IPS-20b (cell line): ENCODE results near the gene PPIG.
"Not testable (repeated sequence)": the region's sequence is repeated elsewhere in the genome, so short reads cannot be mapped to it uniquely, and the experiment has no call there.

Experiments
- H3K27ac ChIP-seq: one replicate; pipeline ENCODE4 v1.5.1; 2013; ENCODE audit warnings: low read length
- H3K27me3 ChIP-seq: 2 replicates; pipeline ENCODE4 v1.6.1; 2013; ENCODE audit warnings: mild to moderate bottlenecking, low read length, inconsistent platforms; ENCODE audit not compliant: insufficient read depth
- H3K36me3 ChIP-seq: 2 replicates; pipeline ENCODE4 v1.6.1; 2013; ENCODE audit warnings: low read depth, mild to moderate bottlenecking, inconsistent platforms, low read length, moderate library complexity; ENCODE audit not compliant: insufficient read depth
- H3K4me1 ChIP-seq: 2 replicates; pipeline ENCODE4 v1.6.1; 2013; ENCODE audit warnings: mild to moderate bottlenecking, control low read depth, inconsistent platforms, low read length, moderate library complexity; ENCODE audit not compliant: insufficient read depth
- H3K4me3 ChIP-seq: 2 replicates; pipeline ENCODE4 v1.5.1; 2013; ENCODE audit warnings: mild to moderate bottlenecking, low read length, inconsistent platforms
- H3K9ac ChIP-seq: 2 replicates; pipeline ENCODE4 v1.6.1; 2013; ENCODE audit warnings: low read depth, mild to moderate bottlenecking, inconsistent platforms, low read length, moderate library complexity
- H3K9me3 ChIP-seq: 2 replicates; pipeline ENCODE4 v1.6.1; 2013; ENCODE audit warnings: mild to moderate bottlenecking, low read depth, low read length, inconsistent platforms; ENCODE audit not compliant: insufficient read depth

PPIG gene

DNA sequence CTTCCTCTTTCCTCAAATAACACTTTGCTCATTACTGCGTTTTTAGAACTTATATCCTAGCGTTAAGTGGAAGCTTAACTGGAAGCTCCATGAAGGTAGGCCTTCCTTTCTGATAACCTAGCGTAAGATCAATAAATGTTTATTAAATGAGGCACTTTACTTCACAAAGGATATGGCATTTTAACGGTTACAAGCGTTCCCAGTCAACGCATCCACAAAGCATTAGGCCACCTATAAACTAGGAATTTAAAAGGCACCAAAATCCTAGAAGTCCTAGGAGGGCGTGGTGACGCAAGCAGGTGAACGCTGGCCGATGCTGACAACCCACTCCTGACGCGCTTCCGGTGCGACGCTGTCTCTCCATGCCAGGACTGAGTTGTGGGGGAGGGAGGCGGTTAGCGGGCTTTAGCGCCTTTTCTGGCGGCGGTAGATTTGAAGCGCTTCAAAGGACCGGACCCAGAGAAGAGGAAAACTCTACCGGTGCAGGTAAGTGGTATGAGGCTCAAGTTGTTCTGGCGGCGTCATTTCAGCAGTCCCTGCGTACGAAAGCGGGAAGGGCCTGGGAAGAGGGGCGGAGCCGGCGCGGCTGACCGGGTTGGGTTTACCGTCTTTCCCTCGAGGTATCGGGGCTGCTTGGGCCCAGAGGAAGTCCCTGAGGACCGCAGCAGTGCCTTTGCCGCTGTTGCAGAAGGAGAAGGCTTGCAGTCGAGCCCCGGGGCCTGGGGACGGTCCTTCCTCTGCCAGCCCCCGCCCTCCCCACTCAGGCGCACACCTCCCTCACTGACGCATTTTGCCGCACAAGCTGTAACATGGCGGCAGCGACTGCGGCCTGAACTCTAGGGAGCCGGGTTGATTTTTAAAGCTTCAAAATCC is at the start of gene PPIG:
PPIG (plus strand) TSS at position 347 of the 873 bp plus-strand sequence. CDS start 19,691 bp downstream, outside the sequence.
- H3K27ac ChIP-seq, result peak within 1 kb of the TSS; percentile 96
- H3K27me3 ChIP-seq, result peaks cover 2% of the 10 kb centered on the region; the same call in 1 of the 2 replicates
- no peaks in the 10 kb centered on the region for H3K36me3 ChIP-seq
- no peaks in the 10 kb centered on the region for H3K9me3 ChIP-seq
- peak within 1 kb of the TSS; percentile 94 for H3K4me3 ChIP-seq
- H3K9ac ChIP-seq, result peak within 1 kb of the TSS; percentile 97
- H3K4me1 ChIP-seq, result no peaks in the 10 kb centered on the region; the same call in 1 of the 2 replicates

DNA sequence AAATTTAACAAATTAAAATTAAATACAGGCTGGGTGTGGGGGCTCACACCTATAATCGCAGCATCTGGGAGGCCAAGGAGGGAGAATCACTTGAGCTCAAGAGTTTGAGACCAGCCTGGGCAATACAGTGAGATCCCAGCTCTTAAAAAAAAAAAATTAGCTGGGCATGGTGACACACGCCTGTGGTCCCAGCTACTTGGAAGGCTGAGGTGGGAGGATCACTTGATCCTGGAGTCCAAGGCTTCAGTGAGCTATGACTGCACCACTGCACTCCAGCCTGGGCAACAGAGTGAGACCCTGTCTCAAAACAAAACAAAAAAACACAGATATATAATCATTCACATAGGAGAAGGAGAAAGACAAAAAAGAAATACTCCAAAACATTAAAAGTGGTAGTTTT is 44.7 kb upstream of the PPIG start:
- H3K9me3 ChIP-seq, H3K4me3 ChIP-seq, H3K9ac ChIP-seq, H3K4me1 ChIP-seq, H3K27me3 ChIP-seq, H3K27ac ChIP-seq: not testable (repeated sequence)
- H3K36me3 ChIP-seq, result peaks cover 69% of the 10 kb centered on the region

DNA sequence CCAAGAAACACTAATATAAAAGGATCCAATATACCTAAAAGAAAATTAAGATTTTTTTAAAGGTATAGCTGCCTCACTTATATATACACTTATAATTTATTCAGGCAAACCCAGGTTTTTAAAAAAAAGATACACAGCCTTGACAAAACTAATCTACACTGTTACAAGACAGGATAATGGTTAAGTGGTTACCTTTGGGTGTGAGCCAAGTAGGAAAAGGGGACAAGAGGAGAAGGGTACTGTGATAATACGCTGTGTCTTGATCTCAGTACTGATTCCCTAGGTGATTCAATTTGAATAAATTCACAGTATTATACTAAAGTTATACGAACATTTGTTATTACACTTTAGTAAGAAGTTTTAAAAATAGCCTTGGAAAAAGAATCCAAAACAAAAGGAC is 44.0 kb upstream of the PPIG start:
- H3K4me3 ChIP-seq, result no peak overlapping the region
- peaks cover 76% of the 10 kb centered on the region for H3K36me3 ChIP-seq
- H3K9ac ChIP-seq, result no peak overlapping the region
- H3K4me1 ChIP-seq, result no peaks in the 10 kb centered on the region
- no peaks in the 10 kb centered on the region for H3K9me3 ChIP-seq
- no peak overlapping the region for H3K27ac ChIP-seq
- no peaks in the 10 kb centered on the region for H3K27me3 ChIP-seq

DNA sequence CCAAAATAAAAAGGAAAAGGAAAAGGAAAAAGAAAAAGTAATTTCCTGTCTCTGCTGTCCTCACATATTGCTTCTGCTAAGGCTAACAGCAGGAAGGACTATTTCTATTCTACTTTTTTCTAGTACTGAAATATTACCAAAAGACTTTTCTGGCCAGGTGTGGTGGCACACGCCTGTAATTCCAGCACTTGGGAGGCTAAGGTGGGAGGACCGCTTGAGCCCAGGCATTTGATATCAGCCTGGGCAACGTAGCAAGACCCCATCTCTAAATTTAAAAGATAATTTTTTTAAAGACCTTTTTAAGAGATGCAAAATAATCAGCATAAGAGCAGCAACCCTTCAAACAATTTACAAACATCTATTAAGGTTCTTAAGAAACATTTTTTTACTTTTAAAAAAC is 41.7 kb upstream of the PPIG start:
- no peak overlapping the region for H3K9ac ChIP-seq
- no peaks in the 10 kb centered on the region for H3K9me3 ChIP-seq
- H3K4me1 ChIP-seq, result no peaks in the 10 kb centered on the region
- no peak overlapping the region for H3K27ac ChIP-seq
- no peaks in the 10 kb centered on the region for H3K27me3 ChIP-seq
- H3K36me3 ChIP-seq, result peaks cover 83% of the 10 kb centered on the region
- H3K4me3 ChIP-seq, result no peak overlapping the region

DNA sequence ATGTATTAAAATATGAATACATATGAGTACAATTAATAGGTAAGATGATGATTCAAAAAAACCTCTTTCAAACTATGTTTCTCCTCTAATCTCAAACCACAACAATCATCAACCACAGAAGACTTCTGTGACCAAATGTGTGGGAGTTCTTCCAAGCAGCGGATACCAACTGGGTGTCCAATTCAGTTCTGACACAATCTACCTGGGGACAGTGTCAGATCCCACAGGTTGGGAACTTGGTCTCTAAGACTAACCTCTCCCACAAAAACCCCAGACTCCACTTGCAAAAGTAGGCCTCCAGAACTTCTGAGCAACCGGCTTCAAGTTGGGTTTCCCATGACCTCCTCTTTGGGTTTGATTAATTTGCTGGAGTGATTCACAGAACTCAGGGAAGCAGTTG is 37.4 kb upstream of the PPIG start:
- Histone ChIP-seq H3K4me3 (no peak overlapping the region), H3K4me1 (no peaks in the 10 kb centered on the region), H3K27me3 (no peaks in the 10 kb centered on the region), H3K9me3 (no peaks in the 10 kb centered on the region), H3K9ac (no peak overlapping the region), H3K27ac (no peak overlapping the region), H3K36me3 (peaks cover 62% of the 10 kb centered on the region)

DNA sequence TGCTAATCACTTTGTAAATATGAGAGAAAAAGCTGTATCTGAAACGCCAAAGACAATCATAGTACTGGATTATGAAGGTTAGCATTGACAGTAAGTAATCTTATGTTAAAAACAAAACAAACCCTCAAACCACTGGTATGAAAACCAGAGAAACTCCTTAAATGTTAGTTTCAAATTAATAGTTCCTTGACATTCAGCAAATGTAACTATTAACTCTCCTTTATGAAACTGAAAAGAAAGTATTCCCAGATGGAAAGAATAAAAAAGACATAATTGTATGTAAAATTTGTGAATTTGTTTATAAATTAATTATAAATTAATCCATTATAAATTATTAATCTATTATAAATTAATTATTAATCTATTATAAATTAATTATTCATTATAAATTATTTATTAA is 22.8 kb upstream of the PPIG start:
- Histone ChIP-seq H3K9me3 (no peaks in the 10 kb centered on the region), H3K27ac (no peak overlapping the region), H3K36me3 (peaks cover 42% of the 10 kb centered on the region), H3K4me1 (no peaks in the 10 kb centered on the region), H3K9ac (no peak overlapping the region), H3K27me3 (no peaks in the 10 kb centered on the region), H3K4me3 (no peak overlapping the region)

DNA sequence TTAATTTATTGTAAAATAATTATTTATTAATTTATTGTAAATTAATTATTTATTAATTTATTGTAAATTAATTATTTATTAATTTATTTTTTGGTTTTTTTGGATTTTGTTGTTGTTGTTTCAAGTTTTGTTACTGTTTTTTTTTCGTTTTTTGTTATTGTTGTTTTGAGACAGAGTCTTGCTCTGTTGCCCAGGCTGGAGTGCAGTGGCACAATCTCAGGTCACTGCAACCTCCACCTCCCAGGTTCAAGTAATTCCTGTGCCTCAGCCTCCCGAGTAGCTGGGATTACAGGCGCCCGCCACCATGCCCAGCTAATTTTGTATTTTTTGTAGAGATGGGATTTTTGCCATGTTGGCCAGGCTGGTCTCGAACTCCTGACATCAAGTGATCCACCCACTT is 22.1 kb upstream of the PPIG start:
- not testable (repeated sequence) for H3K4me1 ChIP-seq, H3K27ac ChIP-seq, H3K9ac ChIP-seq, H3K4me3 ChIP-seq, H3K9me3 ChIP-seq, H3K27me3 ChIP-seq
- peaks cover 35% of the 10 kb centered on the region for H3K36me3 ChIP-seq

DNA sequence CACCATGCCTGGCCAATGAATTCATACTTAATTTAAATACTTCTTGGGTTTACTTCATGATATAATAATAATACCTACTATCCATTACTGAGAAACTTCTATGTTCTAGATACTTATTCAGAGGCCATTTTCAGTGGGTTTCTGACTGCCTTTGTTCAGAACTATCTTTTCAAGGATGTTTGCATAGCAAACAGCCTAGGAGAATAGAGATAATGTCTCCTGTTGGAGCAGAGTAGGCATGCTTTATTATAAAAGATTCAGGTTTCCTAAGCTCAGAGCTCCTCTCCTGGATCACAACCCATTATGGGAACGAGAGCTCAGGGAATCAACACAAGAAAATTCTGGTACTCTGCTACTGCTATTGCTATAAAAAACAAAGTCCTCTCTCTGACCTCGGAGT is 21.6 kb upstream of the PPIG start:
- Histone ChIP-seq H3K4me1 (no peaks in the 10 kb centered on the region), H3K9ac (no peak overlapping the region), H3K27me3 (no peaks in the 10 kb centered on the region), H3K27ac (no peak overlapping the region), H3K9me3 (no peaks in the 10 kb centered on the region), H3K36me3 (peaks cover 35% of the 10 kb centered on the region), H3K4me3 (no peak overlapping the region)

DNA sequence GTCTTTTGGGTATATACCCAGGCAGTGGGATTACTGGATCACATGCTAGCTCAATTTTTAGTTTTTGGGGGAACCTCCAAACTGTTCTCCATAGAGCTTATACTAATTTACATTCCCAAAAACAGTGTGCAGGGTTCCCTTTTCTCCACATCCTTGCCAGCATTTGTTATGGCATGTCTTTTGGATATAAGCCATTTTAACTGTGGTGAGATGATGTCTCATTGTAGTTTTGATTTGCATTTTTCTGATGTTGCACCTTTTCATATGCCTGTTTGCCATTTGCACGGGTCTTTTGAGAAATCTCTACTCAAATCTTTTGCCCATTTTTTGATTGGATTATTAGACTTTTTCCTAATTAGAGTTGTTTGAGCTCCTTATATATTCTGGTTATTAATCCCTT is 18.5 kb upstream of the PPIG start:
- Histone ChIP-seq H3K27me3 (no peaks in the 10 kb centered on the region), H3K9me3 (no peaks in the 10 kb centered on the region), H3K9ac (no peak overlapping the region), H3K4me3 (no peak overlapping the region), H3K36me3 (peaks cover 35% of the 10 kb centered on the region), H3K4me1 (no peaks in the 10 kb centered on the region), H3K27ac (no peak overlapping the region)

DNA sequence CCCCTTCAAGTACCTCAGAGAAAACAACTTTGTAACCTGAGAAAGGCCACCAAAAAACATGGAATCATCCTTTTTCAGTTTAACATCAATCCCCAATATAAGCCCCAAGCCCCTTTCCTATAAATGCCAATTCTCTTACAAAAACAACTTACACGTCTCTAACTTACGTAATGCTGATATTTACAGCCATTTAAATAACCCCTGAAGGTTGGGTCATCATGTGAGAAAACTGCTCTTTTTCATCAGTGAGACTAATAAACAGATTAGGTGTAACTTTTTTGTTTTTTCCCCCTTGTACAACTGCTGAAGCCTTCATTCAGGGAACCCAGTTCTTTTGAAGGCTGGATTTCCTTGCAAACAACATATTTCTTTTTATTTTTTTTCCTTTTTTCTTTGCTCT is 14.2 kb upstream of the PPIG start:
- H3K27me3 ChIP-seq, result no peaks in the 10 kb centered on the region
- H3K4me3 ChIP-seq, result no peak overlapping the region
- peaks cover 22% of the 10 kb centered on the region for H3K36me3 ChIP-seq
- no peak overlapping the region for H3K9ac ChIP-seq
- H3K4me1 ChIP-seq, result 0 out of 2 replicates have a peak, but pooled peaks cover 2% of the 10 kb centered on the region
- no peak overlapping the region for H3K27ac ChIP-seq
- H3K9me3 ChIP-seq, result no peaks in the 10 kb centered on the region

DNA sequence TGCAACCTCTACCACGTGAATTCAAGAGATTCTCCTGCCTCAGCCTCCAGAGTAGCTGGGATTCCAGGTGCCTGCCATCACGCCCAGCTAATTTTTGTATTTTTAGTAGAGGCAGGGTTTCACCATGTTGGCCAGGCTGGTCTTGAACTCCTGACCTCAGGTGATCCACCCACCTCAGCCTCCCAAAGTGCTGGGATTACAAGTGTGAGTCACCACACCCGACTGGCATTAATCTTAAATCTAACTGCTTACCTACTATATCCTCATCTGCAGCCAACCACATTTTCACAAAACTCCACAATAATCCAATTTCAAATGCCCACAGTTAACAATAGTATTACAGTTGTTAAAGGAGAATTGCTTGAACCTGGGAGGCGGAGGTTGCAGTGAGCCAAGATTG is 13.4 kb upstream of the PPIG start:
- H3K4me1 ChIP-seq, H3K9me3 ChIP-seq, H3K4me3 ChIP-seq, H3K27ac ChIP-seq, H3K27me3 ChIP-seq, H3K9ac ChIP-seq: not testable (repeated sequence)
- H3K36me3 ChIP-seq, result peaks cover 22% of the 10 kb centered on the region

DNA sequence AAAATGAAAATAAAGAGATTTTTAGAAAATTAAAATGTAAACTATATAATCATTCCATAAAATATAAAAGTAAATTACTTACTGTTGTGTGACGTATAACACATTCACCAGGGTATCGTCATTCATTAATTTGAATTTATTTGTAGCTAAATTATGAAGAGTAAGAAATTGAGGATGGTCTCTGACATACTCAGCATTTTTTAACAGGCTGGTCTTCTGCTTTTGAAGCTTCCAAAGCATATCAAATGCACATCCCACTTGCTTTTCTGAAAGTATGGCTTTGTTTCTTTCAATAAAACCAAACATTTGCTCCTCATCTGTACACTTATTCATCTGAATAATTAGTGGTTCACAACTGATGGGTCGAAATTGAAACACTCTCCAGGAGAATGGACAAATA is 12.6 kb upstream of the PPIG start:
- Histone ChIP-seq H3K27me3 (no peaks in the 10 kb centered on the region), H3K27ac (no peak overlapping the region), H3K36me3 (peaks cover 22% of the 10 kb centered on the region), H3K9me3 (no peaks in the 10 kb centered on the region), H3K9ac (no peak overlapping the region), H3K4me1 (0 out of 2 replicates have a peak, but pooled peaks cover 2% of the 10 kb centered on the region), H3K4me3 (peak overlapping the region; percentile 89; the same call in 1 of the 2 replicates)
